Neutrophil (primary cell): Measurements from ENCODE around the gene BNC2.

ENCODE experiments used
- H3K27ac ChIP-seq: fragments of 200-600 bp; sonication (generic); 2 replicates; pipeline ENCODE4 v1.5.1; 2016; ENCODE audit warnings: mild to moderate bottlenecking, moderate library complexity
- H3K27me3 ChIP-seq: fragments of 200-600 bp; sonication (generic); 2 replicates; pipeline ENCODE4 v1.6.0; 2016; ENCODE audit warnings: mild to moderate bottlenecking
- H3K36me3 ChIP-seq: fragments of 200-600 bp; sonication (generic); 2 replicates; pipeline ENCODE4 v1.5.1; 2017
- H3K4me1 ChIP-seq, 2 experiments: fragments of 200-600 bp in 1 of 2; sonication (generic) in 1 of 2; 1 replicate in 1 of 2; 2 replicates in 1 of 2; pipeline versions ENCODE4 v1.5.1 to v1.6.1; 2013 to 2016; ENCODE audit warnings: low read depth in 1 of 2, low read length in 1 of 2, mild to moderate bottlenecking in 1 of 2, moderate library complexity in 1 of 2; ENCODE audit not compliant: control insufficient read depth in 1 of 2, insufficient read depth in 1 of 2
- H3K4me3 ChIP-seq, 2 experiments: fragments of 200-600 bp in 1 of 2; sonication (generic) in 1 of 2; 1 replicate in 1 of 2; 2 replicates in 1 of 2; pipeline ENCODE4 v1.5.1; 2013 to 2016; ENCODE audit warnings: low read depth in 1 of 2, low read length in 1 of 2, mild to moderate bottlenecking in 1 of 2, moderate library complexity in 1 of 2
- H3K9me3 ChIP-seq: fragments of 200-600 bp; sonication (generic); 2 replicates; pipeline ENCODE4 v1.5.1; 2016
- TF ChIP-seq, protein P1 (sequence below): fragments of 200-600 bp; sonication (generic); IDR thresholded peaks from 2 replicates; pipeline ENCODE4 v1.5.1; 2016; ENCODE audit warnings: antibody characterized with exemption

BNC2 gene

DNA sequence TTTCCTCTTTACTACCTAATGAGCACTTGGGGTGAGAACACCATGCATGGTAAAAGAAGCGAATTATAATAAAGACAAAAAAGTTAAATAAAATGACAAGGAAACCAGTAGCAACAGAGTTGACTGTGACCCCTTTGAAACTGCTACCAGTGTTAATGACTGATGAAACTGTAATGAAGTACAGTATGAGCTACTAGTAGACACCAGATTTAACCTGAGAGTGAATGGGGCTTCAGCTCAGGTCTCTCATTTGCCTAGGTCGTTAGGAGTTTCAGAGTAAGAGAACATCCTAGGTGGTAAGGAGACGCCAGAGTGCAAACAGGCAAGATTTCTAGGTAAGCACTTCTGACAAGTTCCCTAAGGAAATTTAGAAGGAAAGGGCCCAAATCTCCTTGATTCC, 346.4 kb downstream of the BNC2 start:
- no peaks in the 10 kb centered on the region for H3K4me1 ChIP-seq
- no peaks in the 10 kb centered on the region for H3K27me3 ChIP-seq
- TF ChIP-seq, protein P1, sequence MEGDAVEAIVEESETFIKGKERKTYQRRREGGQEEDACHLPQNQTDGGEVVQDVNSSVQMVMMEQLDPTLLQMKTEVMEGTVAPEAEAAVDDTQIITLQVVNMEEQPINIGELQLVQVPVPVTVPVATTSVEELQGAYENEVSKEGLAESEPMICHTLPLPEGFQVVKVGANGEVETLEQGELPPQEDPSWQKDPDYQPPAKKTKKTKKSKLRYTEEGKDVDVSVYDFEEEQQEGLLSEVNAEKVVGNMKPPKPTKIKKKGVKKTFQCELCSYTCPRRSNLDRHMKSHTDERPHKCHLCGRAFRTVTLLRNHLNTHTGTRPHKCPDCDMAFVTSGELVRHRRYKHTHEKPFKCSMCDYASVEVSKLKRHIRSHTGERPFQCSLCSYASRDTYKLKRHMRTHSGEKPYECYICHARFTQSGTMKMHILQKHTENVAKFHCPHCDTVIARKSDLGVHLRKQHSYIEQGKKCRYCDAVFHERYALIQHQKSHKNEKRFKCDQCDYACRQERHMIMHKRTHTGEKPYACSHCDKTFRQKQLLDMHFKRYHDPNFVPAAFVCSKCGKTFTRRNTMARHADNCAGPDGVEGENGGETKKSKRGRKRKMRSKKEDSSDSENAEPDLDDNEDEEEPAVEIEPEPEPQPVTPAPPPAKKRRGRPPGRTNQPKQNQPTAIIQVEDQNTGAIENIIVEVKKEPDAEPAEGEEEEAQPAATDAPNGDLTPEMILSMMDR = no peak
- no peaks in the 10 kb centered on the region for H3K36me3 ChIP-seq
- no peak overlapping the region for H3K27ac ChIP-seq
- H3K4me3 ChIP-seq = no peak overlapping the region
- no peaks in the 10 kb centered on the region for H3K9me3 ChIP-seq

- Histone ChIP-seq H3K27me3 (no peaks in the 10 kb centered on the region), H3K36me3 (no peaks in the 10 kb centered on the region), H3K4me3 (no peak overlapping the region), H3K9me3 (no peaks in the 10 kb centered on the region), H3K4me1 (no peaks in the 10 kb centered on the region), H3K27ac (no peak overlapping the region)
- TF ChIP-seq, protein P1 = no peak
Observed at GRCh38 chr9:16521868-16522411, 348.5 kb downstream of the BNC2 start.

- Histone ChIP-seq H3K27ac (no peak overlapping the region), H3K9me3 (no peaks in the 10 kb centered on the region), H3K4me3 (no peak overlapping the region), H3K4me1 (no peaks in the 10 kb centered on the region), H3K36me3 (no peaks in the 10 kb centered on the region), H3K27me3 (no peaks in the 10 kb centered on the region)
- TF ChIP-seq, protein P1 = no peak
Observed at GRCh38 chr9:16519001-16519400, 351.5 kb downstream of the BNC2 start.

GRCh38 chr9:16516891-16517290, 353.6 kb downstream of the BNC2 start:
- H3K4me3 ChIP-seq = no peak overlapping the region
- H3K4me1 ChIP-seq = no peaks in the 10 kb centered on the region
- H3K27ac ChIP-seq = no peak overlapping the region
- TF ChIP-seq, protein P1 = no peak
- no peaks in the 10 kb centered on the region for H3K36me3 ChIP-seq
- no peaks in the 10 kb centered on the region for H3K27me3 ChIP-seq
- H3K9me3 ChIP-seq = no peaks in the 10 kb centered on the region

- H3K4me3 ChIP-seq = no peak overlapping the region
Observed at GRCh38 chr9:16515879-16516301, 354.6 kb downstream of the BNC2 start.

More at GRCh38 chr9:16515879-16516301, 354.6 kb downstream of the BNC2 start:
- no peak overlapping the region for H3K27ac ChIP-seq
- no peaks in the 10 kb centered on the region for H3K9me3 ChIP-seq
- H3K27me3 ChIP-seq = no peaks in the 10 kb centered on the region
- H3K36me3 ChIP-seq = no peaks in the 10 kb centered on the region
- TF ChIP-seq, protein P1 = no peak
- H3K4me1 ChIP-seq = no peaks in the 10 kb centered on the region
